Embryonic facial prominence (tissue), 1 donor: Measurements from ENCODE around the gene DCTN2.
A peak's percentile ranks its signal among the peaks of the same experiment; 100 is the strongest.
"Not testable (repeated sequence)": the region's sequence is repeated elsewhere in the genome, so short reads cannot be mapped to it uniquely, and the experiment has no call there.

ENCODE experiments used
- DNase-seq: peaks from one replicate; pipeline ENCODE4 v3.0.0-alpha.2; 2016; ENCODE audit errors: extremely low spot score

The DCTN2 gene

GRCh38 chr12:57528831-57529555, 18.0 kb downstream of the DCTN2 start:
- DNase-seq: no peak

GRCh38 chr12:57528176-57528575, 18.8 kb downstream of the DCTN2 start:
- no peak for DNase-seq

GRCh38 chr12:57527184-57527583, 19.8 kb downstream of the DCTN2 start:
- no peak for DNase-seq

GRCh38 chr12:57526477-57527126, 20.4 kb downstream of the DCTN2 start:
- no peak for DNase-seq

GRCh38 chr12:57525615-57526383, 21.2 kb downstream of the DCTN2 start:
- DNase-seq: no peak

GRCh38 chr12:57524814-57525614, 22.0 kb downstream of the DCTN2 start:
- DNase-seq: no peak

- no peak for DNase-seq
Measured at GRCh38 chr12:57523706-57524614, 23.0 kb downstream of the DCTN2 start.

GRCh38 chr12:57522887-57523705, 23.9 kb downstream of the DCTN2 start:
- DNase-seq: peak; percentile 65

- peak; percentile 68 for DNase-seq
Measured at GRCh38 chr12:57522011-57522886, 24.7 kb downstream of the DCTN2 start, which contains the start of gene MBD6. Gene MBD6 (plus strand): TSS chr12:57522824. CDS start chr12:57524304, 1,480 bp downstream.

- DNase-seq: no peak
Measured at GRCh38 chr12:57521525-57522010, 25.4 kb downstream of the DCTN2 start.

- peak; percentile 97 for DNase-seq
Measured at GRCh38 chr12:57520053-57520818, 26.8 kb downstream of the DCTN2 start, which contains the start of gene DDIT3. Gene DDIT3 (minus strand): TSS chr12:57520514. CDS start chr12:57517406, 3,108 bp downstream.

- no peak for DNase-seq
Measured at GRCh38 chr12:57519796-57520052, 27.3 kb downstream of the DCTN2 start.

GRCh38 chr12:57518920-57519795, 27.8 kb downstream of the DCTN2 start:
- DNase-seq: no peak

GRCh38 chr12:57518176-57518919, 28.6 kb downstream of the DCTN2 start:
- no peak for DNase-seq

GRCh38 chr12:57517718-57518117, 29.3 kb downstream of the DCTN2 start:
- DNase-seq: not testable (repeated sequence)

- no peak for DNase-seq
Measured at GRCh38 chr12:57517187-57517586, 29.8 kb downstream of the DCTN2 start.
